ENCODE measurements around the gene PRPSAP1. TPM values are rescaled to one million over a fixed set of nuclear protein-coding genes. Genes with fewer than 3 reads are reported as not detected.
A peak's percentile ranks its signal among the peaks of the same experiment; 100 is the strongest.

The PRPSAP1 gene
- total RNA-seq, 1 experiment from 2014 or later = 63.3 TPM

DNA sequence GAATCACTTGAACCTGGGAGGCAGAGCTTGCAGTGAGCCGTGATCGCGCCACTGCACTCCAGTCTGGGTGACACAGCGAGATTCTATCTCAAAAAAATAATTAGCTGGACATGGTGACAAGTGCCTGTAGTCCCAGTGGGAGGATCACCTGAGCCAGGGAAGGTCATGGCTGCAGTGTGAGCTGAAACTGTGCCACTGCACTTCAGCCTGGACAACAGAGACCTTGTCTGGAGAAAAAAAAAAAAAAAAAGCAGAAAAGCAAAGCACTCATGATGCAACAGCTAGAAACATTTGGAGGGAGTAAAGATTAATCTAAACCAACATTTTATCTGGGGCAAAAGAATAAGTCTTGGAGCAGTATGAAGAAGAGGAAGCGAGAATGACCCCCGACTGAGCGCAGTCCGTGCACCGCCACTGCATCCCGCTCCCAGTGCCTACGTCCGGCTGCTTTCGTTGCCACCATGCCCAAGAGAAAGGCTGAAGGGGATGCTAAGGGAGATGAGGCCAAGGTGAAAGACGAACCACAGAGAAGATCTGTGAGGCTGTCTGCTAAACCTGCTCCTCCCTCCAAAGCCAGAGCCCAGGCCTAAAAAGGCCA is 8.2 kb downstream of the PRPSAP1 start:
- TF ChIP-seq, protein P1, sequence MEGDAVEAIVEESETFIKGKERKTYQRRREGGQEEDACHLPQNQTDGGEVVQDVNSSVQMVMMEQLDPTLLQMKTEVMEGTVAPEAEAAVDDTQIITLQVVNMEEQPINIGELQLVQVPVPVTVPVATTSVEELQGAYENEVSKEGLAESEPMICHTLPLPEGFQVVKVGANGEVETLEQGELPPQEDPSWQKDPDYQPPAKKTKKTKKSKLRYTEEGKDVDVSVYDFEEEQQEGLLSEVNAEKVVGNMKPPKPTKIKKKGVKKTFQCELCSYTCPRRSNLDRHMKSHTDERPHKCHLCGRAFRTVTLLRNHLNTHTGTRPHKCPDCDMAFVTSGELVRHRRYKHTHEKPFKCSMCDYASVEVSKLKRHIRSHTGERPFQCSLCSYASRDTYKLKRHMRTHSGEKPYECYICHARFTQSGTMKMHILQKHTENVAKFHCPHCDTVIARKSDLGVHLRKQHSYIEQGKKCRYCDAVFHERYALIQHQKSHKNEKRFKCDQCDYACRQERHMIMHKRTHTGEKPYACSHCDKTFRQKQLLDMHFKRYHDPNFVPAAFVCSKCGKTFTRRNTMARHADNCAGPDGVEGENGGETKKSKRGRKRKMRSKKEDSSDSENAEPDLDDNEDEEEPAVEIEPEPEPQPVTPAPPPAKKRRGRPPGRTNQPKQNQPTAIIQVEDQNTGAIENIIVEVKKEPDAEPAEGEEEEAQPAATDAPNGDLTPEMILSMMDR (conservative IDR thresholded peaks at IDR 0.05) = no peak
- no peak for TF ChIP-seq EZH2 (IDR thresholded peaks at IDR 0.05; ENCODE audit: low read depth)
- no peaks in the 10 kb centered on the region for H3K36me3 ChIP-seq (ENCODE audit: low read depth)
- intact Hi-C loops (cut with micrococcal nuclease; ENCODE audit: unreplicated experiment) = no loop called here
- H3K9me3 ChIP-seq (ENCODE audit: insufficient read depth, low read depth) = no peaks in the 10 kb centered on the region
- no peaks in the 10 kb centered on the region for H3K79me2 ChIP-seq (ENCODE audit: low read depth)
- BruUV-seq (replicated peaks) = no TSS peak
- no peaks in the 10 kb centered on the region for H4K20me1 ChIP-seq (ENCODE audit: insufficient read depth)
- H2AFZ ChIP-seq = no peak overlapping the region
- no peaks in the 10 kb centered on the region for H3K9me2 ChIP-seq (ENCODE audit: insufficient read depth)
- ChIA-PET POLR2A (ENCODE audit: unreplicated experiment) (no interaction called here), CTCF (no interaction called here)
- H3K4me1 ChIP-seq (replicated peaks; ENCODE audit: insufficient read depth) = no peaks in the 10 kb centered on the region
- no peaks in the 10 kb centered on the region for H3K27me3 ChIP-seq (ENCODE audit: insufficient read depth, low read depth)
- peak overlapping the region; percentile 44; the same call in 1 of the 2 replicates for H3K27ac ChIP-seq
- H3K4me3 ChIP-seq = no peak overlapping the region
- no peak overlapping the region for H3K4me2 ChIP-seq
- no peaks in the 10 kb centered on the region for H3F3A ChIP-seq (ENCODE audit: insufficient read depth, low read depth)
- no peak for DNase-seq

GRCh38 chr17:76343106-76343505 is 10.6 kb downstream of the PRPSAP1 start:
- H3F3A ChIP-seq (ENCODE audit: insufficient read depth, low read depth) = no peaks in the 10 kb centered on the region
- H3K9me3 ChIP-seq (ENCODE audit: insufficient read depth, low read depth) = no peaks in the 10 kb centered on the region
- H3K79me2 ChIP-seq (ENCODE audit: low read depth) = no peaks in the 10 kb centered on the region
- H3K27ac ChIP-seq = no peak overlapping the region
- H3K4me1 ChIP-seq (replicated peaks; ENCODE audit: insufficient read depth) = no peaks in the 10 kb centered on the region
- POLR2A ChIA-PET (ENCODE audit: unreplicated experiment) = no interaction called here
- H3K4me2 ChIP-seq = no peak overlapping the region
- no peaks in the 10 kb centered on the region for H3K9me2 ChIP-seq (ENCODE audit: insufficient read depth)
- BruUV-seq (replicated peaks) = no TSS peak
- no peaks in the 10 kb centered on the region for H4K20me1 ChIP-seq (ENCODE audit: insufficient read depth)
- intact Hi-C loops (cut with micrococcal nuclease; ENCODE audit: unreplicated experiment) = no loop called here
- no peak for DNase-seq
- H3K4me3 ChIP-seq = no peak overlapping the region
- CTCF ChIA-PET = no interaction called here
- no peaks in the 10 kb centered on the region for H3K36me3 ChIP-seq (ENCODE audit: low read depth)
- no peak overlapping the region for H2AFZ ChIP-seq
- no peaks in the 10 kb centered on the region for H3K27me3 ChIP-seq (ENCODE audit: insufficient read depth, low read depth)
- TF ChIP-seq, protein P1 (conservative IDR thresholded peaks at IDR 0.05) = no peak
- TF ChIP-seq EZH2 (IDR thresholded peaks at IDR 0.05; ENCODE audit: low read depth) = no peak

DNA sequence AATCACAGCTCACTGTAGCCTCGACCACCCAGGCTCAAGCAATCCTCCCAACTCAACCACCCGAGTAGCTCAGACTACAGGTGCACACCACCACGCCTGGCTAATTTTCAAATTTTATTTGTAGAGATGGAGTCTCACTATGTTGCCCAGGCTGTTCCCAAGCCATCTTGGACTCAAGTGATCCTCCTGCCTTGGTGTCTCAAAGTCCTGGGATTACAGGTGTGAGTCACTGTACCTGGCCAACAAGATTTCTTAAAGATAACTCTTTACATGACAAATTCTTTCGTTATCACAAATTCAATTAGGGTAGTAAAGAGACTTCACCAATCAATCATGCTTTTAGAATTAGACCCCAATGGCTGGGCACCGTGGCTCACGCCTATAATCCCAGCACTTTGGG is 12.4 kb downstream of the PRPSAP1 start:
- no peaks in the 10 kb centered on the region for H3K4me1 ChIP-seq (replicated peaks; ENCODE audit: insufficient read depth)
- H3K9me3 ChIP-seq (ENCODE audit: insufficient read depth, low read depth) = no peaks in the 10 kb centered on the region
- TF ChIP-seq, protein P1 (conservative IDR thresholded peaks at IDR 0.05) = no peak
- TF ChIP-seq EZH2 (IDR thresholded peaks at IDR 0.05; ENCODE audit: low read depth) = no peak
- no peak overlapping the region for H2AFZ ChIP-seq
- ChIA-PET POLR2A (ENCODE audit: unreplicated experiment) (no interaction called here), CTCF (interaction anchor here (0.7 kb wide), 1 partner anchor 41 kb away, joined by 3 read pairs; no protein-coding TSS in a partner anchor)
- intact Hi-C loops (cut with micrococcal nuclease; ENCODE audit: unreplicated experiment) = no loop called here
- BruUV-seq (replicated peaks) = no TSS peak
- H3K27me3 ChIP-seq (ENCODE audit: insufficient read depth, low read depth) = no peaks in the 10 kb centered on the region
- no peaks in the 10 kb centered on the region for H3K36me3 ChIP-seq (ENCODE audit: low read depth)
- no peaks in the 10 kb centered on the region for H4K20me1 ChIP-seq (ENCODE audit: insufficient read depth)
- no peaks in the 10 kb centered on the region for H3K79me2 ChIP-seq (ENCODE audit: low read depth)
- no peak overlapping the region for H3K27ac ChIP-seq
- H3F3A ChIP-seq (ENCODE audit: insufficient read depth, low read depth) = no peaks in the 10 kb centered on the region
- no peak for DNase-seq
- no peak overlapping the region for H3K4me3 ChIP-seq
- no peak overlapping the region for H3K4me2 ChIP-seq
- H3K9me2 ChIP-seq (ENCODE audit: insufficient read depth) = no peaks in the 10 kb centered on the region
